MM.1S (cell line): ENCODE measurements around the gene RBFOX1.

Source experiments
- DNase-seq: peaks from one replicate; pipeline ENCODE4 v3.0.0-alpha.2; 2015
- H2AFZ ChIP-seq: fragments of 300-600 bp; sonication (generic); 2 replicates; pipeline ENCODE4 v1.6.0; 2016; ENCODE audit warnings: antibody characterized with exemption, low read length
- H3F3A ChIP-seq: fragments of 300-600 bp; sonication (generic); 2 replicates; pipeline ENCODE4 v1.6.1; 2016; ENCODE audit warnings: mild to moderate bottlenecking, antibody characterized with exemption, low read length, moderate library complexity, mixed read lengths; ENCODE audit not compliant: insufficient read depth
- H3K27ac ChIP-seq: fragments of 300-600 bp; sonication (generic); 2 replicates; pipeline ENCODE4 v1.5.1; 2016; ENCODE audit warnings: mild to moderate bottlenecking, low read length
- H3K27me3 ChIP-seq: fragments of 300-600 bp; sonication (generic); replicated peaks from 2 replicates; pipeline ENCODE4 v1.6.0; 2016; ENCODE audit warnings: low read length; ENCODE audit not compliant: insufficient read depth
- H3K36me3 ChIP-seq: fragments of 300-600 bp; sonication (generic); replicated peaks from 2 replicates; pipeline ENCODE4 v1.6.1; 2016; ENCODE audit warnings: mild to moderate bottlenecking, low read length, mixed read lengths; ENCODE audit not compliant: insufficient read depth
- H3K4me1 ChIP-seq: fragments of 300-600 bp; sonication (generic); 2 replicates; pipeline ENCODE4 v1.6.1; 2016; ENCODE audit warnings: low read length, mixed read lengths
- H3K4me2 ChIP-seq: fragments of 300-600 bp; sonication (generic); 2 replicates; pipeline ENCODE4 v1.6.0; 2016; ENCODE audit warnings: low read depth, low read length
- H3K4me3 ChIP-seq: fragments of 300-600 bp; sonication (generic); 2 replicates; pipeline ENCODE4 v1.5.1; 2016; ENCODE audit warnings: low read length, mixed read lengths
- H3K79me2 ChIP-seq: fragments of 300-600 bp; sonication (generic); 2 replicates; pipeline ENCODE4 v1.6.1; 2016; ENCODE audit warnings: mixed run types, low read length, mixed read lengths
- H3K9ac ChIP-seq: fragments of 300-600 bp; sonication (generic); 2 replicates; pipeline ENCODE4 v1.6.1; 2016; ENCODE audit warnings: low read length, mixed read lengths
- H3K9me2 ChIP-seq: fragments of 300-600 bp; sonication (generic); replicated peaks from 2 replicates; pipeline ENCODE4 v1.6.1; 2016; ENCODE audit warnings: mild to moderate bottlenecking, low read length, mixed read lengths; ENCODE audit not compliant: insufficient read depth
- H3K9me3 ChIP-seq: fragments of 300-600 bp; sonication (generic); replicated peaks from 2 replicates; pipeline ENCODE4 v1.6.1; 2016; ENCODE audit warnings: mild to moderate bottlenecking, low read length, mixed read lengths; ENCODE audit not compliant: insufficient read depth
- H4K20me1 ChIP-seq: fragments of 300-600 bp; sonication (generic); 2 replicates; pipeline ENCODE4 v1.6.1; 2016; ENCODE audit warnings: mild to moderate bottlenecking, low read length, moderate library complexity, mixed read lengths; ENCODE audit not compliant: insufficient read depth
- EZH2 ChIP-seq: fragments of 300-600 bp; sonication (generic); optimal IDR thresholded peaks from 2 replicates; pipeline ENCODE3; 2017; ENCODE audit warnings: low read depth, mild to moderate bottlenecking, antibody characterized with exemption, low read length, mixed read lengths
- EZH2phosphoT487 ChIP-seq: fragments of 300-600 bp; sonication (generic); IDR thresholded peaks from 2 replicates; pipeline ENCODE4 v1.6.1; 2018; ENCODE audit warnings: antibody characterized with exemption, low read length
- TF ChIP-seq, protein P1 (sequence below): fragments of 300-600 bp; sonication (generic); IDR thresholded peaks from 2 replicates; pipeline ENCODE4 v1.5.1; 2016; ENCODE audit warnings: antibody characterized with exemption, low read length, mixed read lengths

The RBFOX1 gene

GRCh38 chr16:7382521-7382920 is 49.9 kb downstream of the RBFOX1 start:
- H3K79me2 ChIP-seq: no peaks in the 10 kb centered on the region
- no peak for DNase-seq

DNA sequence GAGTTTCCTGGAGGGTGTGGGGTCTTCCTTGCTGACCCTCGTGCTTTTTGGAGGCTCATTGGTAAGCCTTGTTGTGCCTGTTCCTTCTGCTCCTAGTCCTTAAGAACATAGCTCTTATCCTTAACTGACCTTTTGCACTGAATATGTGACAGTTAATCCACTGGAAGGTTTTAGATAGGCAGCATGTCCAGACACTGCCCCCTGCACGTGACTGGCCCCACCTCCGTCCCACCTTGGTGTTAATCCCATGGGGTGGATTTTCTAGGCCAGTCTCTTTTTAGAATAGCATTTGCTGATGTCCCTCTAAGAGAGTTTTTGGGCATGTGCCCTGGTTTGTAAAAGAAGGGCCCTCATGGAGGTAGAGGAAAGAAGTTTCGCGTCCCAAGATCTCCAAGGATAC is 58.3 kb downstream of the RBFOX1 start:
- no peak for DNase-seq
- Histone ChIP-seq H3K4me3 (no peak overlapping the region), H2AFZ (no peak overlapping the region)

More at GRCh38 chr16:7382521-7382920, 49.9 kb downstream of the RBFOX1 start:
- Histone ChIP-seq H3K9me2 (no peaks in the 10 kb centered on the region), H2AFZ (no peak overlapping the region), H3K27ac (no peak overlapping the region), H3F3A (no peaks in the 10 kb centered on the region), H3K27me3 (no peaks in the 10 kb centered on the region), H3K4me3 (no peak overlapping the region), H3K9ac (no peak overlapping the region), H3K9me3 (no peaks in the 10 kb centered on the region), H3K36me3 (no peaks in the 10 kb centered on the region), H4K20me1 (no peaks in the 10 kb centered on the region), H3K4me2 (no peak overlapping the region), H3K4me1 (no peaks in the 10 kb centered on the region)
- TF ChIP-seq EZH2 (no peak), EZH2phosphoT487 (no peak)
- TF ChIP-seq, protein P1, sequence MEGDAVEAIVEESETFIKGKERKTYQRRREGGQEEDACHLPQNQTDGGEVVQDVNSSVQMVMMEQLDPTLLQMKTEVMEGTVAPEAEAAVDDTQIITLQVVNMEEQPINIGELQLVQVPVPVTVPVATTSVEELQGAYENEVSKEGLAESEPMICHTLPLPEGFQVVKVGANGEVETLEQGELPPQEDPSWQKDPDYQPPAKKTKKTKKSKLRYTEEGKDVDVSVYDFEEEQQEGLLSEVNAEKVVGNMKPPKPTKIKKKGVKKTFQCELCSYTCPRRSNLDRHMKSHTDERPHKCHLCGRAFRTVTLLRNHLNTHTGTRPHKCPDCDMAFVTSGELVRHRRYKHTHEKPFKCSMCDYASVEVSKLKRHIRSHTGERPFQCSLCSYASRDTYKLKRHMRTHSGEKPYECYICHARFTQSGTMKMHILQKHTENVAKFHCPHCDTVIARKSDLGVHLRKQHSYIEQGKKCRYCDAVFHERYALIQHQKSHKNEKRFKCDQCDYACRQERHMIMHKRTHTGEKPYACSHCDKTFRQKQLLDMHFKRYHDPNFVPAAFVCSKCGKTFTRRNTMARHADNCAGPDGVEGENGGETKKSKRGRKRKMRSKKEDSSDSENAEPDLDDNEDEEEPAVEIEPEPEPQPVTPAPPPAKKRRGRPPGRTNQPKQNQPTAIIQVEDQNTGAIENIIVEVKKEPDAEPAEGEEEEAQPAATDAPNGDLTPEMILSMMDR: no peak

GRCh38 chr16:7391694-7392093 is 59.0 kb downstream of the RBFOX1 start:
- H3K4me3 ChIP-seq: no peak overlapping the region
- no peak overlapping the region for H3K9ac ChIP-seq
- H3K27ac ChIP-seq: no peak overlapping the region
- no peak overlapping the region for H2AFZ ChIP-seq
- no peaks in the 10 kb centered on the region for H4K20me1 ChIP-seq
- no peaks in the 10 kb centered on the region for H3K9me2 ChIP-seq
- no peaks in the 10 kb centered on the region for H3K79me2 ChIP-seq
- H3K9me3 ChIP-seq: no peaks in the 10 kb centered on the region
- no peaks in the 10 kb centered on the region for H3F3A ChIP-seq
- H3K4me1 ChIP-seq: no peaks in the 10 kb centered on the region
- no peak for DNase-seq
- no peaks in the 10 kb centered on the region for H3K27me3 ChIP-seq
- H3K36me3 ChIP-seq: no peaks in the 10 kb centered on the region
- TF ChIP-seq EZH2 (no peak), EZH2phosphoT487 (no peak)
- TF ChIP-seq, protein P1: no peak
- H3K4me2 ChIP-seq: no peak overlapping the region

More for the DNA sequence above, 58.3 kb downstream of the RBFOX1 start:
- H3K9ac ChIP-seq: no peak overlapping the region
- H3K4me1 ChIP-seq: no peaks in the 10 kb centered on the region
- H3K9me3 ChIP-seq: no peaks in the 10 kb centered on the region
- H4K20me1 ChIP-seq: no peaks in the 10 kb centered on the region
- no peaks in the 10 kb centered on the region for H3K9me2 ChIP-seq
- TF ChIP-seq, protein P1: no peak
- no peak for TF ChIP-seq EZH2phosphoT487
- no peak for TF ChIP-seq EZH2
- no peak overlapping the region for H3K4me2 ChIP-seq
- H3K27ac ChIP-seq: no peak overlapping the region
- no peaks in the 10 kb centered on the region for H3F3A ChIP-seq
- no peaks in the 10 kb centered on the region for H3K27me3 ChIP-seq
- no peaks in the 10 kb centered on the region for H3K36me3 ChIP-seq
- no peaks in the 10 kb centered on the region for H3K79me2 ChIP-seq
